Liver (tissue), 9 donors: Measurements from ENCODE around the gene CSAD. TPM values are rescaled to one million over a fixed set of nuclear protein-coding genes. Genes with fewer than 3 reads are reported as not detected.

ENCODE experiments used
- DNase-seq: peaks from one replicate; pipeline ENCODE4 v3.0.0-alpha.2; 2017; ENCODE audit warnings: low spot score
- H3K27ac ChIP-seq, 2 donors: one replicate each; pipeline ENCODE4 v1.7.0; 2013; ENCODE audit warnings: inconsistent platforms in 2 of 2, low read length in 2 of 2, control low read depth in 1 of 2, low read depth in 1 of 2, mild to moderate bottlenecking in 1 of 2
- H3K27me3 ChIP-seq, 4 donors: one replicate each; pipeline versions ENCODE4 v1.6.1 to v1.7.0; 2013; ENCODE audit warnings: low read length in 3 of 4, inconsistent platforms in 1 of 4, mild to moderate bottlenecking in 1 of 4, moderate library complexity in 1 of 4; ENCODE audit not compliant: control insufficient read depth in 4 of 4, insufficient read depth in 4 of 4
- H3K36me3 ChIP-seq, 4 donors: one replicate each; pipeline versions ENCODE4 v1.6.1 to v1.7.0; 2013; ENCODE audit warnings: low read length in 3 of 4, mild to moderate bottlenecking in 3 of 4, low read depth in 1 of 4, moderate library complexity in 1 of 4; ENCODE audit not compliant: control insufficient read depth in 4 of 4, insufficient read depth in 3 of 4
- H3K4me1 ChIP-seq, 4 donors: one replicate each; pipeline versions ENCODE4 v1.6.1 to v1.7.0; 2013; ENCODE audit warnings: low read length in 3 of 4, mild to moderate bottlenecking in 3 of 4, moderate library complexity in 1 of 4; ENCODE audit not compliant: control insufficient read depth in 4 of 4, insufficient read depth in 4 of 4
- H3K4me3 ChIP-seq, 3 donors: one replicate each; pipeline versions ENCODE4 v1.6.1 to v1.7.0; 2013; ENCODE audit warnings: low read length in 3 of 3, control low read depth in 1 of 3, low read depth in 1 of 3, mild to moderate bottlenecking in 1 of 3
- H3K9ac ChIP-seq, 2 donors: one replicate each; pipeline ENCODE4 v1.7.0; 2013; ENCODE audit warnings: low read length in 2 of 2, mild to moderate bottlenecking in 2 of 2, moderate library complexity in 2 of 2, control low read depth in 1 of 2, low read depth in 1 of 2
- H3K9me3 ChIP-seq, 4 donors: one replicate each; pipeline versions ENCODE4 v1.6.1 to v1.7.0; 2013; ENCODE audit warnings: low read length in 3 of 4; ENCODE audit not compliant: control insufficient read depth in 4 of 4
- FOXA1 ChIP-seq: IDR thresholded peaks from 2 replicates; pipeline ENCODE4 v1.6.1; 2016; ENCODE audit warnings: antibody characterized with exemption
- HNF4A ChIP-seq, 2 donors: conservative IDR thresholded peaks; 2 replicates each; pipeline ENCODE4 v1.6.1; 2016; ENCODE audit warnings: antibody characterized with exemption in 2 of 2, mild to moderate bottlenecking in 2 of 2
- HNF4G ChIP-seq: IDR thresholded peaks from 2 replicates; pipeline ENCODE4 v1.6.1; 2016; ENCODE audit warnings: antibody characterized with exemption
- RAD21 ChIP-seq, 2 donors: IDR thresholded peaks; 2 replicates each; pipeline ENCODE4 v1.6.1; 2016; ENCODE audit warnings: antibody characterized with exemption in 2 of 2, mild to moderate bottlenecking in 2 of 2
- RXRA ChIP-seq, 2 donors: IDR thresholded peaks; 2 replicates each; pipeline ENCODE4 v1.6.1; 2017 to 2018; ENCODE audit warnings: antibody characterized with exemption in 2 of 2, mild to moderate bottlenecking in 1 of 2
- WGBS: extraction: QIAGEN DNeasy Blood & Tissue Kit; methylation state at CpG from one replicate; pipeline ENCODE4 v1.1.7; 2013; 5-methylcytosine and 5-hydroxymethylcytosine counted together
- polyA plus RNA-seq, 2 donors: library from polyadenylated mRNA; stranded (reverse) in 1 of 2; unstranded in 1 of 2; fragments of 200-250 nt in 1 of 2; fragments of >200 nt in 1 of 2; fragmentation: Nextera tagmentation in 1 of 2; extraction: Ambion mirVana in 1 of 2; gene quantifications; one replicate each; pipeline versions ENCODE4 v1.2.1 to v1.2.3, GENCODE V29; 2013 to 2015
- total RNA-seq, 2 donors: library from RNA; depleted of rRNA; stranded (reverse); fragments of >200 nt; gene quantifications; one replicate each; pipeline ENCODE4 v1.2.3, GENCODE V29; 2014
- TF ChIP-seq, protein P1 (sequence below): fragments of 150-350 bp; IDR thresholded peaks from 2 replicates; pipeline ENCODE4 v1.5.1; 2017; ENCODE audit warnings: improper control_type of control experiment, low read depth, low read length; ENCODE audit not compliant: missing input control
- TF ChIP-seq, protein P2 (sequence below): IDR thresholded peaks from 2 replicates; pipeline ENCODE4 v1.6.1; 2016; ENCODE audit warnings: antibody characterized with exemption
- donor health status: healthy.
- donor health status: healthy.
- donor health status: healthy.
- donor health status: healthy.
- donor health status: healthy.

Gene CSAD
- total and polyA plus RNA-seq, 4 donors: 4.4 to 41.5 (median 35.1) TPM

DNA sequence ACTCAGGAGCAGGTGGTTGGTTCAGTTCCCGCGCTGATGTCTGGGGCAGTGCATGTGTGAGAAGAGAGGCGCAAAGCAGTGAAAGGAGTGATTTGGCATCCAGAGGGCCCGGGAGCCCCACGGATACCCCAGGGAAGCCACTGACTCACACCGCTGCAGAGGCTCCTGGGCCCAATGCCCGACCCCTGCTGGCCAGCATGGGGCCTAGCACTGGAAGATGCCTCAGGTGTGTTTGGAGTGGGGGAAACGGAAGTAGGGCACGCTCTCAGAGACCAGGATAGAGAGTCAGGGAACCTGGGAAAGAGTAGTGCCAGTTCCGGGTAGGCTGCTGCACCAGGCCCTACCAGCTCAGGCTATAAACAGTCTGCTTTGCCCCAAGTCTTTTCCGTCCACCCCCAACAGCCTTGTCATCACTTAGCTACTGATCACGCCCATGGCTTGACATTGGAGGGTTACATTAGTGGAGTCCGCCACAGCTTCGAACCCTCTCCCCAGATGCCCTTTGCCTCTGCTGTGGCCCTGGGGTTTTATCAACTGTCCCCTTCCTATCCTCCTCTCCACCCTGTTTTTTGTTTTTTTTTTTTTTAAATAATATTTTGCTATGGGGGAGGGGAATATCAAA is 9.5 kb upstream of the CSAD start:
- H3K4me1 ChIP-seq: peaks cover 0 to 42% (median 32%) of the 10 kb centered on the region in 4 donors
- H3K9me3 ChIP-seq: no peaks in the 10 kb centered on the region
- no peak overlapping the region for H3K9ac ChIP-seq
- no peak for TF ChIP-seq HNF4G
- TF ChIP-seq, protein P1, sequence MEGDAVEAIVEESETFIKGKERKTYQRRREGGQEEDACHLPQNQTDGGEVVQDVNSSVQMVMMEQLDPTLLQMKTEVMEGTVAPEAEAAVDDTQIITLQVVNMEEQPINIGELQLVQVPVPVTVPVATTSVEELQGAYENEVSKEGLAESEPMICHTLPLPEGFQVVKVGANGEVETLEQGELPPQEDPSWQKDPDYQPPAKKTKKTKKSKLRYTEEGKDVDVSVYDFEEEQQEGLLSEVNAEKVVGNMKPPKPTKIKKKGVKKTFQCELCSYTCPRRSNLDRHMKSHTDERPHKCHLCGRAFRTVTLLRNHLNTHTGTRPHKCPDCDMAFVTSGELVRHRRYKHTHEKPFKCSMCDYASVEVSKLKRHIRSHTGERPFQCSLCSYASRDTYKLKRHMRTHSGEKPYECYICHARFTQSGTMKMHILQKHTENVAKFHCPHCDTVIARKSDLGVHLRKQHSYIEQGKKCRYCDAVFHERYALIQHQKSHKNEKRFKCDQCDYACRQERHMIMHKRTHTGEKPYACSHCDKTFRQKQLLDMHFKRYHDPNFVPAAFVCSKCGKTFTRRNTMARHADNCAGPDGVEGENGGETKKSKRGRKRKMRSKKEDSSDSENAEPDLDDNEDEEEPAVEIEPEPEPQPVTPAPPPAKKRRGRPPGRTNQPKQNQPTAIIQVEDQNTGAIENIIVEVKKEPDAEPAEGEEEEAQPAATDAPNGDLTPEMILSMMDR: peak; percentile 71
- no peak for TF ChIP-seq FOXA1
- TF ChIP-seq RAD21 (IDR thresholded peaks at IDR 0.05): peak; percentile 70 to 84
- H3K4me3 ChIP-seq: no peak overlapping the region
- no peak overlapping the region for H3K27ac ChIP-seq
- no peak for DNase-seq
- WGBS: 40% methylated on average over 14 of the region's 14 CpGs
- no peaks in the 10 kb centered on the region for H3K27me3 ChIP-seq
- H3K36me3 ChIP-seq: peaks cover 2 to 46% (median 38%) of the 10 kb centered on the region in 4 donors

DNA sequence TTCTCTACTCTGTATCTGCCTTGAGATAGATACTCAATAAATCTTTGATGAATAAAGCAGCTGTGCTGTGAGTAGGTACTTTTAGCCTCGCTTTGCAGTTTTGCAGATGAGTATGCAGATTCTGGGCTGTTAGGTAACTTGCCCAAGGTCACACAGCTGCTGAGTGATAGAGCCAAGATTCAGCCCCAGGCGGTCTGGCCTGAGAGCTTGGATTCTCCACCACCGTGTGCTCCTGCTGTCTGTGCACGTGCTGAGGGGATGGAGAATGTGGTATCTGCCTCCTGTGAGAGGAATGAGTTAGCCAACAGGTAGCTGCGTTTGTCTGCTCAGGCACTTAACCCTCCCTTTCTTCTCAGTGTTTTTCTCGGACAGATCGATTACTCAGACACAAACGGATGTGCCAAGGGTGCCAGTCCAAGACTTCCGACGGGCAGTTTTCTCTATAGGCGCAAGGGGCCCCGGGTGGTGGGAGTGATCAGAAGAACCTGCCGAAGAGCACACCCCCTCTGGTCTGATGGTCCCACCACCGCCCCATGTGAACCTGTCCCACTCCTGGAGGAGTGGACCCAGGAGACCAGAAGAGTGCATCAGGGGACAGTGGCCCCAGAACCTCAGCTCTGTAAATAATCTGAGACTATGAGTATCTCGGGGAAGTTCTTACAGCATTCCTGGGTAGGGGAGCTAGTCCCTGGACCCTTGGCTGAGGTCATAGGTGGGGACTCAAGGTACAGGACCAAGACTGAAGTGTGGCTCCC is 6.6 kb upstream of the CSAD start:
- DNase-seq: no peak
- TF ChIP-seq, protein P2, sequence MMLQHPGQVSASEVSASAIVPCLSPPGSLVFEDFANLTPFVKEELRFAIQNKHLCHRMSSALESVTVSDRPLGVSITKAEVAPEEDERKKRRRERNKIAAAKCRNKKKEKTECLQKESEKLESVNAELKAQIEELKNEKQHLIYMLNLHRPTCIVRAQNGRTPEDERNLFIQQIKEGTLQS: no peak
- peak in 1 of 2 donors; percentile 11 for TF ChIP-seq RXRA (IDR thresholded peaks at IDR 0.05)
- Histone ChIP-seq H3K4me1 (peaks cover 2 to 55% (median 44%) of the 10 kb centered on the region in 4 donors), H3K9ac (no peak overlapping the region), H3K27ac (no peak overlapping the region), H3K9me3 (no peaks in the 10 kb centered on the region), H3K27me3 (no peaks in the 10 kb centered on the region), H3K4me3 (no peak overlapping the region), H3K36me3 (peaks cover 2 to 48% (median 45%) of the 10 kb centered on the region in 4 donors)
- 81% methylated on average over 15 of the region's 15 CpGs for WGBS

DNA sequence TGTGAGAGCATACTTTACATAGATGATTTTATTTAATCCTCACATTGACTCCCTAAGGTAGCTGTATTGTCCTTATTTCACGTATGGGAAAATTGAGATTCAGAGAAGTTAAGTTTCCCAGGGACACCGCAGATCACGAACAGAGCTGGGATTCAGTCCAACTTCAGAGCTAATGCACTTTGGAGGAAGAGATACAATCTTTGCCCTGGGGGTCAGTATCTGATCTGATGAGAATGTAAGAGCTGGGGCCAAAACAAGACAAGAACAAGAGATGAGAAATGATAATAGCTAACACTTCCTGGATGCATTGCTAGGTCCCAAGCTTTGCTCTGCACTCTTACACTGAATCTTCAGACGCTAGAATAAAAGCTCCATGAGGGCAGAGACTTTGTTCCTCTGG is 6.0 kb upstream of the CSAD start:
- no peak overlapping the region for H3K27ac ChIP-seq
- DNase-seq: no peak
- peaks cover 5 to 61% (median 50%) of the 10 kb centered on the region in 4 donors for H3K4me1 ChIP-seq
- H3K9me3 ChIP-seq: no peaks in the 10 kb centered on the region
- WGBS: 60% methylated on average over 4 of the region's 4 CpGs
- H3K27me3 ChIP-seq: no peaks in the 10 kb centered on the region
- TF ChIP-seq RXRA (IDR thresholded peaks at IDR 0.05) (peak in 1 of 2 donors; percentile 31), HNF4A (conservative IDR thresholded peaks at IDR 0.05) (peak; percentile 73 to 79)
- TF ChIP-seq, protein P1: no peak
- H3K36me3 ChIP-seq: peaks cover 2 to 50% (median 43%) of the 10 kb centered on the region in 4 donors
- H3K4me3 ChIP-seq: no peak overlapping the region
- no peak overlapping the region for H3K9ac ChIP-seq
